ENCODE results near the gene TRPM1. TPM values are rescaled to one million over a fixed set of nuclear protein-coding genes. Genes with fewer than 3 reads are reported as not detected.

TRPM1 gene
- total and polyA plus RNA-seq, 3 donors from 2014 or later = 3.6 to 4.4 (median 4.4) TPM

- 86 to 94% methylated on average over 8 of the region's 8 CpGs for WGBS, 2 donors
- Histone ChIP-seq H3K27ac (no peak overlapping the region), H3K36me3 (ENCODE audit: low read depth, missing control alignments) (no peaks in the 10 kb centered on the region), H3K4me1 (no peaks in the 10 kb centered on the region), H3K9me3 (no peaks in the 10 kb centered on the region), H3K27me3 (no peaks in the 10 kb centered on the region), H3K4me3 (no peak overlapping the region)
- TF ChIP-seq POLR2A (IDR thresholded peaks at IDR 0.05) = no peak
- TF ChIP-seq, protein P1, sequence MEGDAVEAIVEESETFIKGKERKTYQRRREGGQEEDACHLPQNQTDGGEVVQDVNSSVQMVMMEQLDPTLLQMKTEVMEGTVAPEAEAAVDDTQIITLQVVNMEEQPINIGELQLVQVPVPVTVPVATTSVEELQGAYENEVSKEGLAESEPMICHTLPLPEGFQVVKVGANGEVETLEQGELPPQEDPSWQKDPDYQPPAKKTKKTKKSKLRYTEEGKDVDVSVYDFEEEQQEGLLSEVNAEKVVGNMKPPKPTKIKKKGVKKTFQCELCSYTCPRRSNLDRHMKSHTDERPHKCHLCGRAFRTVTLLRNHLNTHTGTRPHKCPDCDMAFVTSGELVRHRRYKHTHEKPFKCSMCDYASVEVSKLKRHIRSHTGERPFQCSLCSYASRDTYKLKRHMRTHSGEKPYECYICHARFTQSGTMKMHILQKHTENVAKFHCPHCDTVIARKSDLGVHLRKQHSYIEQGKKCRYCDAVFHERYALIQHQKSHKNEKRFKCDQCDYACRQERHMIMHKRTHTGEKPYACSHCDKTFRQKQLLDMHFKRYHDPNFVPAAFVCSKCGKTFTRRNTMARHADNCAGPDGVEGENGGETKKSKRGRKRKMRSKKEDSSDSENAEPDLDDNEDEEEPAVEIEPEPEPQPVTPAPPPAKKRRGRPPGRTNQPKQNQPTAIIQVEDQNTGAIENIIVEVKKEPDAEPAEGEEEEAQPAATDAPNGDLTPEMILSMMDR (IDR thresholded peaks at IDR 0.05) = no peak
- intact Hi-C loops (cut with DNase I; ENCODE audit: low total_unique reads) = no loop called here
- no peak for DNase-seq
Observed at GRCh38 chr15:31047437-31047836, 54.1 kb downstream of the TRPM1 start.

DNA sequence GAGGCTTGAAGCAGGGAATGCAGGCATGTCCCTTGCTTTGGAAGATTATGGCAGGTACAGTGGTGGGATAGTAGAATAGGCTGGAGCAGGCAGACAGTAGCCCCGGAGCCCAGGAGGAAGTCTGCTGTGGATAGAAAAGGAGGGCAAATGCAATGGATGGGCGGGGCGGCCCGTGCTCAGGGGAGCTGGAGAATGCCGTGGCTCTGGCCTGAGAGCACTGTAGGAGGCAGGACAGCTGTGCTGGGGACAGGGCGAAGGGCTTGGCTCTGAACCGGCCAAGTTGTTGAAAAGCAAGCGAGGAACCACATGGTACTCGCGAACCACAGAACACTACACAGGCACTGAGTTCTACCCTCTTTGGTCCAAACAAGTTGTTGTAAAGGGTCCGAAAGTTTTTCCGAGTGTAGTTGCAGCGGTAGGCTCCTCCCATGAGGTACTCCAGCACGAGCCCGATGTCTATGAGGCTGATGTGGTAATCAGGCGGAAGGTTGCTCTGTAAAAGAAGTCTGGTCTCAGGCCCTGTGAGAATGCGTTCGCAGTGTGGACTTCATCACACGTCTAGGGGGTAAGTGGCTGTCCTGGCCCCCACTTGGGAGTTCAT, 54.7 kb downstream of the TRPM1 start:
- H3K4me1 ChIP-seq = no peaks in the 10 kb centered on the region
- no peaks in the 10 kb centered on the region for H3K36me3 ChIP-seq (ENCODE audit: low read depth, missing control alignments)
- DNase-seq = no peak
- 76 to 80% methylated on average over 18 to 19 of the region's 19 CpGs for WGBS, 2 donors
- intact Hi-C loops (cut with DNase I; ENCODE audit: low total_unique reads) = no loop called here
- no peak overlapping the region for H3K27ac ChIP-seq
- no peaks in the 10 kb centered on the region for H3K9me3 ChIP-seq
- no peak overlapping the region for H3K4me3 ChIP-seq
- no peak for TF ChIP-seq POLR2A (IDR thresholded peaks at IDR 0.05)
- TF ChIP-seq, protein P1 (IDR thresholded peaks at IDR 0.05) = no peak
- H3K27me3 ChIP-seq = no peaks in the 10 kb centered on the region

DNA sequence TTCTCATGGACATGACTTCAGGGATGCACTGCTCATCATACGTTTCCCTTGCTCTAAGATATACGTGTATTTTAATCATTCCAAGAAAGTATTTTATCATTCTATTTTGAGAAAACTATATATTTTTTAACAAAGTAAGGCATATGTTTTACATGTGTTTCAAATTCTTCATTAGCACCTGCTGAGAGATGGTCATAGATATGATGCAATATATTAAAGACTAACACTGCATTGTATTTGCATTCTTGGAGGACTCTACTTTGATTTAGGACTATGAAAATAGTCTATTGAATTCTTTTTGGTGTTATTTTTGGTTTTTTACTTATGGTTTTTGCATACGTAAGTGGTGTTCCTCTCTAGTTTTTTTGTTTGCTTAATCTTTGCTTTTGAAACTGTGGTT, 55.9 kb downstream of the TRPM1 start:
- Histone ChIP-seq H3K4me3 (no peak overlapping the region), H3K27me3 (no peaks in the 10 kb centered on the region), H3K36me3 (ENCODE audit: low read depth, missing control alignments) (no peaks in the 10 kb centered on the region), H3K4me1 (no peaks in the 10 kb centered on the region), H3K27ac (no peak overlapping the region), H3K9me3 (no peaks in the 10 kb centered on the region)
- no peak for DNase-seq
- TF ChIP-seq POLR2A (IDR thresholded peaks at IDR 0.05) = no peak
- TF ChIP-seq, protein P1 (IDR thresholded peaks at IDR 0.05) = no peak
- WGBS, 2 donors = 92 to 93% methylated on average over 3 of the region's 3 CpGs
- intact Hi-C loops (cut with DNase I; ENCODE audit: low total_unique reads) = no loop called here

DNA sequence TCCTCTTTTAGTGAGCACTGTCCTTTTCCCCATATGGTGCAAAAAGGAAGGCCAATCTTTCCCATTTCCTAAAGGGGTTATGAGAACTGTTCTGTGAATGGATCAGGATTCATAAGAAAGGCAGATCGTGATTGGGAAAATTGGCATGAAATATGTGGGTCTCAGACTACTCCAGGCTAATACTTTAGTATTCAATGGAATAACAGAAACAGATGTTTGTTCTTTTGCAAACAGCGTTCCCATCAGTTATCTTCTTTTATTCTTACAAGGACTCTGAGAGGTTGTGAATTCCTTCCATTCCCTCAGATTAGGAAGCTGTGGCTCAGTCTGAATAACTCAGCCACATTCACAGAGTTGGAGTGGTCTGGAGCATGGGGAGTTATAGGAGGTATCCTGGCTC, 58.8 kb downstream of the TRPM1 start:
- DNase-seq = no peak
- WGBS, 2 donors = 40 to 49% methylated on average over 2 of the region's 2 CpGs
- TF ChIP-seq, protein P1 (IDR thresholded peaks at IDR 0.05) = no peak
- TF ChIP-seq POLR2A (IDR thresholded peaks at IDR 0.05) = no peak
- H3K4me1 ChIP-seq = no peaks in the 10 kb centered on the region
- H3K36me3 ChIP-seq (ENCODE audit: low read depth, missing control alignments) = no peaks in the 10 kb centered on the region
- H3K4me3 ChIP-seq = no peak overlapping the region
- H3K27me3 ChIP-seq = no peaks in the 10 kb centered on the region
- intact Hi-C loops (cut with DNase I; ENCODE audit: low total_unique reads) = no loop called here
- H3K27ac ChIP-seq = no peak overlapping the region
- H3K9me3 ChIP-seq = no peaks in the 10 kb centered on the region

GRCh38 chr15:31041610-31042009, 59.9 kb downstream of the TRPM1 start:
- 94% methylated on average over 4 of the region's 4 CpGs for WGBS, 2 donors
- Histone ChIP-seq H3K27me3 (no peaks in the 10 kb centered on the region), H3K4me1 (no peaks in the 10 kb centered on the region)

More at GRCh38 chr15:31041610-31042009, 59.9 kb downstream of the TRPM1 start:
- TF ChIP-seq, protein P1 (IDR thresholded peaks at IDR 0.05) = no peak
- no peak for TF ChIP-seq POLR2A (IDR thresholded peaks at IDR 0.05)
- no peak for DNase-seq
- H3K27ac ChIP-seq = no peak overlapping the region
- no peaks in the 10 kb centered on the region for H3K36me3 ChIP-seq (ENCODE audit: low read depth, missing control alignments)
- H3K9me3 ChIP-seq = no peaks in the 10 kb centered on the region
- no peak overlapping the region for H3K4me3 ChIP-seq
- intact Hi-C loops (cut with DNase I; ENCODE audit: low total_unique reads) = no loop called here
